GM13976 (cell line): ENCODE data around the gene GABRB1.

ENCODE experiments used
- DNase-seq: peaks from one replicate; pipeline ENCODE4 v3.0.0; 2012; ENCODE audit warnings: low spot score
- in situ Hi-C: fragments of 300-500 bp; cut with MboI; formaldehyde crosslinking; loops from one replicate; pipeline ENCODE4 v1.12.0; 2022; ENCODE audit warnings: low sequenced_read_pairs, mixed read lengths, inconsistent platforms; ENCODE audit not compliant: unreplicated experiment
- TF ChIP-seq, protein P1 (sequence below): IDR thresholded peaks from 2 replicates; pipeline ENCODE4 v1.5.1; 2012; ENCODE audit warnings: borderline replicate concordance, mild to moderate bottlenecking; ENCODE audit not compliant: insufficient read depth; ENCODE audit errors: extremely low read depth, missing control alignments, control extremely low read depth

GABRB1 gene

DNA sequence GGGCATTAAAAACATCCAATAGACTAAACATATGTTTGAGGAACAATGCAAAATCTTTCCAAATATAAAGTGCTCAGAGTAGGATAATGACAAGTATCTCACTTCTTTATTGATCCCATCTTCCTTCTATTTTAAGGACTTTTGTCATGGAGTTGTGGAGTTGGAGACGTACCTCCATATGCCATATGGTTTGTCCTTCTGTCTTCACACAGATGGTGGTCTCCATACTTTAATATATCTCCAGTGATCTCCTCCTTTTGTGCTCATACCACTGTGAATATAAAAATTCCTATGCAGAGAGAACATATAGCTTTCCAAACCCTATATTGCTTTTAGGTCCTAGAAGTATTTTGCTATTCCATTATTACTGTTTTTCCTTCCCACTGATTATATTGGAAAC is 64.5 kb downstream of the GABRB1 start:
- TF ChIP-seq, protein P1, sequence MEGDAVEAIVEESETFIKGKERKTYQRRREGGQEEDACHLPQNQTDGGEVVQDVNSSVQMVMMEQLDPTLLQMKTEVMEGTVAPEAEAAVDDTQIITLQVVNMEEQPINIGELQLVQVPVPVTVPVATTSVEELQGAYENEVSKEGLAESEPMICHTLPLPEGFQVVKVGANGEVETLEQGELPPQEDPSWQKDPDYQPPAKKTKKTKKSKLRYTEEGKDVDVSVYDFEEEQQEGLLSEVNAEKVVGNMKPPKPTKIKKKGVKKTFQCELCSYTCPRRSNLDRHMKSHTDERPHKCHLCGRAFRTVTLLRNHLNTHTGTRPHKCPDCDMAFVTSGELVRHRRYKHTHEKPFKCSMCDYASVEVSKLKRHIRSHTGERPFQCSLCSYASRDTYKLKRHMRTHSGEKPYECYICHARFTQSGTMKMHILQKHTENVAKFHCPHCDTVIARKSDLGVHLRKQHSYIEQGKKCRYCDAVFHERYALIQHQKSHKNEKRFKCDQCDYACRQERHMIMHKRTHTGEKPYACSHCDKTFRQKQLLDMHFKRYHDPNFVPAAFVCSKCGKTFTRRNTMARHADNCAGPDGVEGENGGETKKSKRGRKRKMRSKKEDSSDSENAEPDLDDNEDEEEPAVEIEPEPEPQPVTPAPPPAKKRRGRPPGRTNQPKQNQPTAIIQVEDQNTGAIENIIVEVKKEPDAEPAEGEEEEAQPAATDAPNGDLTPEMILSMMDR: no peak
- DNase-seq: no peak
- in situ Hi-C loops: no loop called here

DNA sequence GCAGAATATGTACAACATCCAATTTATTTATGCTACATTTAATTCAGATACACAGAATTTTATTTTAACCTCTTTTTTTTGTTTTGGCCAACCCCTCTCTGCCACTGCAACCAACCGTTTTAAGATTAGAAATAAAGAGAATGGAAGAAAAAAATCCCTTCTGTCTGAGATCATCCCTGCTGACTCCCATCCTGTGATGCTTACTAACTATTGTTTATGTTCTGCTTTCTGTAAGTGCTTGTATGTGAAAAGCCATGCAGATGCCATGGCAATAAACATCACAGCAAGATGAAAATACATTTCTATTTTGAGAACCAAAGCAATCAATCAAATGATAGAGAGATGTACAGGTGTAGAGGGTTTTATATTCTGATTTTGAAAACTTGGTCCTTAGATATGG is 70.1 kb downstream of the GABRB1 start:
- TF ChIP-seq, protein P1: no peak
- DNase-seq: no peak
- in situ Hi-C loops: no loop called here

DNA sequence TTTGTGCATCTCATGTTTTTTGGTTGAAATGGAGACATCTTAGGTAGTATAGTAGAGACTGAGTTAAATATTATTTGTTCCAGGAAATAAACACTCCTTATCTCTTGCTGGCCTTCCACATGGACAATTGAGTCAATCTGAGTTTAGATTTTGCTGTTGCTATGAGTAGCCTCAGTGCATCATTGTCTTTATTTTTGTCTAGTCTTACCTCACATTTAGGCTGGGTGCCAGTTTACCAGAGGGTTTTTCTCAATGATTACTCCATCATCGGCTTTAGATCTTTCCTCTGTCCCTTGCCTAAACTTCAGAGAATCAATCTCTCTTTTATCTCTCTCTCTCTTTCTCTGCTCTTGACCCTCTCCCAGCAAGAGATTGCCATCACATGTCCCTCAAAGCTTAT is 73.6 kb downstream of the GABRB1 start:
- in situ Hi-C loops: no loop called here
- no peak for DNase-seq

DNA sequence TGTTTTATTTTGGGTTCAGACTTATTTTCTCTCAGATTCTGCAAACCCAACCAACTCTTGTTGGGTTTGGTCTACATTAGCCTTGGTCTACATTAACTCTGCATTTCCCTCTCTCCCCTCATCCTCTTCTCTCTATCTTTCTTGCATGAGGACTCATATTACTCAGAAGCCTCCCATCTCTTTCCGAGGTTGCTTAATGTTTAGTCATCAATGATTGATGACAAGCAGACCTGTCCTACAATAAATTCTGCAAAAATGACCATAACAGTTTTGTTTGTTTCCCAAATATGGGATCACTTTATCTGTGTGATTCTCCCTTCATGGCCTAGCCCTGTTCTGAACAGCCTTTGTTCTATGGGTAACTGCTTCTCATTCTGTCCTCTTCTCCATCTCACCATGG is 75.2 kb downstream of the GABRB1 start:
- in situ Hi-C loops: no loop called here

More for the DNA sequence above, 73.6 kb downstream of the GABRB1 start:
- TF ChIP-seq, protein P1: no peak

DNA sequence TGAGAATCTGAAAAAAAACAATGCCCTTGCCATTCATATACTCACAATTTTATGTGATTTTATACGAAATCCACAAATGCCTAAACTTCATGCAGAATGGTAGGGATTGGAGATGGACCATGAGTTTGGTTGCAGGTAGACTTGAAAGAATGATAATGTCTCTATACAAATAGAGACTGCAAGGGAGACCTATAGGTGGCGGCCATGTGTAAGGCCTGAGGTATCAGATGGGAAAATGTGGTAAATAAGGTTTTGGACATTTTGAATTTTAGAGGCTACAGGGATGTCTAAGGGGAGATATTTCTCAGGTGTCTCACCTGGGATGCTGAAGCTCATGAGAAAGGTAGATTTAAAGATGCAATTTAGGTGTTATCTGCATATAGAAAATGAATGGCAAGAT is 78.0 kb downstream of the GABRB1 start:
- in situ Hi-C loops: no loop called here
- no peak for DNase-seq
- TF ChIP-seq, protein P1: no peak

More for the DNA sequence above, 75.2 kb downstream of the GABRB1 start:
- TF ChIP-seq, protein P1: no peak
- DNase-seq: no peak

DNA sequence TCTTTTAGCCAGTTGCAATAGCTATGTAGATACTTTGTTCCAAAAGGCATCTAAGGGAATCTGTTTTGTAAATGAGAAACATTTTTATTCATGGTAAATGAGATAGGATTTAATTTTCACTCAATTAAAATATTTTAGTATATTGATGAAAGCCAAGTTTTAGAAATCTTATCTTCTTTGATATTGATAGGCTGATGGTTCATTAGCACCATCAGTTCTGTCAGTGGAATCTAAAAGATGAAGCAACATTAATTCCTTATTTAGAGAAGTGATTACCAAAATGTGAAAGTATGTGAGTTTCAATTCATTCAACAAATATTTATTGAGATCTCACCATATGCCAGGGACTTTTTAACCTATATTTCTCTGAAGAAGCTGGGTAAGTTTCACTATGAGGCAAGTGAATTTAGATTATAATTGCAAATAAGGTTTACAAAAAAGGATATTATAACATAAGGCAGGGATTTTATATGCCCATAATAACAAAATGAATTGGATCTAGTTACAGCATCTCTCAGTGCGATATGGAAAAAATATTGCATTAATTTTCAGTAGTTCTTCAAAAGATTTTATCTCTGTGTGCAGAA is 79.3 kb downstream of the GABRB1 start:
- in situ Hi-C loops: loop anchor here (10.0 kb wide), 1 partner anchor 176 kb away; no protein-coding TSS in a partner anchor
- DNase-seq: no peak
- TF ChIP-seq, protein P1: no peak
